Mesothelial cell of epicardium (in vitro differentiated cells): ENCODE data around the gene MSANTD2. TPM values are rescaled to one million over a fixed set of nuclear protein-coding genes. Genes with fewer than 3 reads are reported as not detected.

Experiments
- DNase-seq, 2 experiments: peaks; one replicate each; pipeline ENCODE4 v3.0.0; 2021; ENCODE audit warnings: low spot score in 2 of 2; ENCODE audit not compliant: unreplicated experiment in 2 of 2
- H3K27ac Mint-ChIP-seq: 2 replicates; pipeline ENCODE4 v1.8.0; 2021; ENCODE audit warnings: mixed read lengths
- H3K27me3 Mint-ChIP-seq: 2 replicates; pipeline ENCODE4 v1.8.0; 2021; ENCODE audit warnings: low read depth, mixed read lengths
- H3K36me3 Mint-ChIP-seq: 2 replicates; pipeline ENCODE4 v1.8.0; 2021; ENCODE audit warnings: mixed read lengths
- H3K4me1 Mint-ChIP-seq: 2 replicates; pipeline ENCODE4 v1.8.0; 2021; ENCODE audit warnings: mixed read lengths
- H3K4me3 Mint-ChIP-seq: 2 replicates; pipeline ENCODE4 v1.8.0; 2021; ENCODE audit warnings: mild to moderate bottlenecking, moderate library complexity, mixed read lengths
- H3K9me3 Mint-ChIP-seq: 2 replicates; pipeline ENCODE4 v1.8.0; 2021; ENCODE audit warnings: mixed read lengths
- total RNA-seq: library from RNA; stranded (reverse); gene quantifications from 3 replicates; pipeline ENCODE4 v1.2.1, GENCODE V29; 2021
- TF ChIP-seq, protein P1 (sequence below): fragments of 200-600 bp; sonication (generic); IDR thresholded peaks from one replicate; pipeline ENCODE4 v1.5.0; 2021; ENCODE audit warnings: antibody characterized with exemption; ENCODE audit not compliant: unreplicated experiment

The MSANTD2 gene
- total RNA-seq, 1 donor from 2014 or later: 37.3 TPM

DNA sequence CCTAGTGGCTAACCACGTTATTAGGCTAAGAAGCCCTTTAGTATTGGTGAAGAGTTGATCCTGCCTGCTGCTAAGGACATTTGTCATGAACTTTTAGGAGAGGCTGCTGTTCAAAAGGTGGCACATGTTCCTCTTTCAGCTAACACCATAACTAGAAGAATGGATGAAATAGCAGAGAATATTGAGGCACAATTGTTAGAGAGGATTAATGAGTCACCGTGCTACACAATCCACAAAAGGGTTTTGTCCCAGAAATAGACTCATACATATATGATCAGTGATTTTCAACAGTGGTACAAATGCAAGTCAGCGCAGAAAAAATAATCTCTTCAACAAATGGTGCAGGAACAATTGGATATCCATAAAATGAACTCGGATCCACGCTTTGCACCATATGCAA is 7.0 kb upstream of the MSANTD2 start:
- Mint-ChIP-seq H3K4me1 (peaks cover 2% of the 10 kb centered on the region), H3K4me3 (no peak overlapping the region), H3K27me3 (peaks cover 11% of the 10 kb centered on the region), H3K9me3 (no peaks in the 10 kb centered on the region), H3K36me3 (peaks cover 7% of the 10 kb centered on the region), H3K27ac (no peak overlapping the region)
- TF ChIP-seq, protein P1, sequence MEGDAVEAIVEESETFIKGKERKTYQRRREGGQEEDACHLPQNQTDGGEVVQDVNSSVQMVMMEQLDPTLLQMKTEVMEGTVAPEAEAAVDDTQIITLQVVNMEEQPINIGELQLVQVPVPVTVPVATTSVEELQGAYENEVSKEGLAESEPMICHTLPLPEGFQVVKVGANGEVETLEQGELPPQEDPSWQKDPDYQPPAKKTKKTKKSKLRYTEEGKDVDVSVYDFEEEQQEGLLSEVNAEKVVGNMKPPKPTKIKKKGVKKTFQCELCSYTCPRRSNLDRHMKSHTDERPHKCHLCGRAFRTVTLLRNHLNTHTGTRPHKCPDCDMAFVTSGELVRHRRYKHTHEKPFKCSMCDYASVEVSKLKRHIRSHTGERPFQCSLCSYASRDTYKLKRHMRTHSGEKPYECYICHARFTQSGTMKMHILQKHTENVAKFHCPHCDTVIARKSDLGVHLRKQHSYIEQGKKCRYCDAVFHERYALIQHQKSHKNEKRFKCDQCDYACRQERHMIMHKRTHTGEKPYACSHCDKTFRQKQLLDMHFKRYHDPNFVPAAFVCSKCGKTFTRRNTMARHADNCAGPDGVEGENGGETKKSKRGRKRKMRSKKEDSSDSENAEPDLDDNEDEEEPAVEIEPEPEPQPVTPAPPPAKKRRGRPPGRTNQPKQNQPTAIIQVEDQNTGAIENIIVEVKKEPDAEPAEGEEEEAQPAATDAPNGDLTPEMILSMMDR: no peak
- DNase-seq: no peak

- Mint-ChIP-seq H3K4me1 (peaks cover 18% of the 10 kb centered on the region), H3K27ac (no peak overlapping the region), H3K4me3 (no peak overlapping the region), H3K27me3 (peaks cover 4% of the 10 kb centered on the region), H3K36me3 (peaks cover 7% of the 10 kb centered on the region), H3K9me3 (no peaks in the 10 kb centered on the region)
- TF ChIP-seq, protein P1: no peak
- DNase-seq: no peak
Observed at GRCh38 chr11:124804884-124805283, 4.7 kb upstream of the MSANTD2 start.

- Mint-ChIP-seq H3K27me3 (no peaks in the 10 kb centered on the region), H3K27ac (peak overlapping the region; percentile 58), H3K4me3 (peak overlapping the region; percentile 89), H3K4me1 (peaks cover 35% of the 10 kb centered on the region), H3K9me3 (no peaks in the 10 kb centered on the region), H3K36me3 (peaks cover 5% of the 10 kb centered on the region)
- TF ChIP-seq, protein P1: no peak
- DNase-seq: no peak
Observed at GRCh38 chr11:124801636-124802312, 1.6 kb upstream of the MSANTD2 start.

DNA sequence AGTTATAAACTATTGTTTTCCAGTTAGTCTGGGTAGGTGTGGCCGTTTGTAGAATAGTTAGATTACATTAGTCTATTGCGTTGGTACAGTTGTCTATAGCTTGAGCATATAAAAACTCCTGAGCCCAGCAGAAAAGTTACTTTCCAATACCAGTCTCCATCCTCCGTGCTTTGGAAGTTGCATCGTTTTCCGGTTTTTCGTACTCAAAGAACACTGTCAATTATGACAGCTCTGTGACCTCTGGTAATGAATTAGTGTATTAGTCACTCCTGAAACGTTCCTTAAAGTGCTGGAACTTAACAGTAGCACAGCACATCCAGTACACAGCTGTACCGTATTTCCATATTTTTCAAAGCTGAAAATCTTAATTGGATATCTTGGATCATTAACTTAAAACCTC is 808 bp upstream of the MSANTD2 start:
- no peaks in the 10 kb centered on the region for H3K27me3 Mint-ChIP-seq
- DNase-seq: no peak
- peak overlapping the region; percentile 97 for H3K27ac Mint-ChIP-seq
- H3K9me3 Mint-ChIP-seq: no peaks in the 10 kb centered on the region
- peaks cover 5% of the 10 kb centered on the region for H3K36me3 Mint-ChIP-seq
- H3K4me1 Mint-ChIP-seq: peaks cover 35% of the 10 kb centered on the region
- peak overlapping the region; percentile 89 for H3K4me3 Mint-ChIP-seq
- TF ChIP-seq, protein P1: no peak

DNA sequence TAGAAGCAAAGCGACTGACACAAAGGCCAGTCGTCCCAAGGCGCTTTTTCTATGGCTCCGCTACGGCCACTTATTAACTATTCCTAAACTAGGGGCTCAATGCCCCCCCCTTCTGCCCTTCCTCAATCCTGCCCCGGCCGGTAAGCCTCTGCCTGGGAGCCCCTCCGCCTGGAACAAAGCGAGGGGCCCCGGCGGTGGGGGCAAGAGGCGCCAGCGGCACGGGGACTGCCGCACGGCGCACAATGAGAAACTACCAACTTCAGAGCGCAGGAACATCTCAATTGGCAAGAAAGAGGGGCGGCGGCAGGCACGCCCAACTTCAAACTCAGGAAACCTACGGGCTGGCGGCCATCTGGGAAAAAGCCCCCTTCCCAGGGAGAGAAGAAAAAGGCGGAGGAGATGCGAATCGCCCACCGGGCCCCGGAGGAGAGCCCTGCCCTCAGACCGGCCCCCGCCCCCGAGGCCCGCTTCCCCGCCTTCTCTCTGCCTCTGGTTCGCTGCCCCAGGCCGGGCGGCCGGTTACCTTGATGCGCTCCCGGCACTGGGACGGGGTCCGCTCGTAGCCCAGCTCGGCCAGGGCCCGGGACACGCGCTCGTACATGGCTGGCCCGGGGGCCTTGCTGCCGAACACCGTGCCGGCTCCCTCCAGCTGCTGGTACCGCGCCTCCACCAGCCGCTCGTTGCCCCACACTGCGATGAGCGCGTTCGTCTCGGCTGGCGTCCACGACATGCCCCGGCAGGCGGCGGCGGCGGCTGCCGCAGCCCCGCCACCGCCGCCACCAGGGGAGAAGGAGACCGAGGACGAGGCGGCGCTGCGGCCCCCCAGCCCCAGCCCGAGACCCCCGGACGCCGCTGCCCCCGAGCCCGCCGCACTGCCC is 619 bp downstream of the MSANTD2 start:
- peak; percentile 30 to 61 for DNase-seq
- Mint-ChIP-seq H3K4me1 (peaks cover 37% of the 10 kb centered on the region), H3K4me3 (peak overlapping the region; percentile 89), H3K9me3 (no peaks in the 10 kb centered on the region), H3K27ac (peak overlapping the region; percentile 81), H3K27me3 (no peaks in the 10 kb centered on the region), H3K36me3 (no peaks in the 10 kb centered on the region)
- TF ChIP-seq, protein P1: no peak
